Astrocyte of the spinal cord (primary cell): ENCODE data around the gene CBY2.
"Not testable (repeated sequence)": the region's sequence is repeated elsewhere in the genome, so short reads cannot be mapped to it uniquely, and the experiment has no call there.

Experiments used
- DNase-seq: peaks from one replicate; pipeline ENCODE4 v3.0.0; 2011; ENCODE audit warnings: low read depth, low spot score
- H3K4me3 ChIP-seq: 2 replicates; pipeline ENCODE4 v1.5.1; 2011; ENCODE audit warnings: low read depth, mild to moderate bottlenecking, low read length, moderate library complexity
- in situ Hi-C: cut with HindIII; loops from 2 replicates; pipeline ENCODE4 v1.10.0; 2017; ENCODE audit warnings: low sequenced_read_pairs
- TF ChIP-seq, protein P1 (sequence below): IDR thresholded peaks from 2 replicates; pipeline ENCODE4 v1.5.1; 2012; ENCODE audit warnings: low read depth, mild to moderate bottlenecking, low read length, inconsistent platforms

CBY2 gene, protein sequence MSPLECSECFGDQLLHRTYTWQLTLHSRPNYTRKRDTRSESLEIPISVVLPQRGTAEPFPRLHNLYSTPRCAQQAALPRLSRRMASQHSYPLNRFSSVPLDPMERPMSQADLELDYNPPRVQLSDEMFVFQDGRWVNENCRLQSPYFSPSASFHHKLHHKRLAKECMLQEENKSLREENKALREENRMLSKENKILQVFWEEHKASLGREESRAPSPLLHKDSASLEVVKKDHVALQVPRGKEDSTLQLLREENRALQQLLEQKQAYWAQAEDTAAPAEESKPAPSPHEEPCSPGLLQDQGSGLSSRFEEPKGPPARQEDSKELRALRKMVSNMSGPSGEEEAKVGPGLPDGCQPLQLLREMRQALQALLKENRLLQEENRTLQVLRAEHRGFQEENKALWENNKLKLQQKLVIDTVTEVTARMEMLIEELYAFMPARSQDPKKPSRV

DNA sequence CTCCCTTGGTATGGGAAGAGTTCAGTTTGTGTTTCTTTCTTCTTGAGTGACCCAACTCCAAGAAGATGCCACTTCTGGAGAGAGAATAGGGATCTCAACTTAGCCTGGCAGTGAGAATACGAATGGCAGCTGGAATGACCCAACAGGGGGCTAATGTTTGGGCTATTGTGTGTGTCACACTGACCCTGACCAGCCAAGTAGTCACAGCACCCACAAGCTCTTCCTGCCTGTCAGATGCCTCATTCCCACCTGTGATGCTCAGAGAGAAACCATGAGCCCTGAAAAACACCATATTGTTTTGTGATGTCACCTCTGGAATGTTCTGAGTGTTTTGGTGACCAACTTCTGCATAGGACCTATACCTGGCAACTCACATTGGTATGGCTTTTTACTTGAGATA is at the start of gene CBY2:
TSS of gene CBY2 (plus strand) at position 233 of the 400 bp plus-strand sequence. CDS start at position 304, 71 bp downstream.
- no peak within 1 kb of the TSS for H3K4me3 ChIP-seq
- DNase-seq = no peak
- TF ChIP-seq, protein P1, sequence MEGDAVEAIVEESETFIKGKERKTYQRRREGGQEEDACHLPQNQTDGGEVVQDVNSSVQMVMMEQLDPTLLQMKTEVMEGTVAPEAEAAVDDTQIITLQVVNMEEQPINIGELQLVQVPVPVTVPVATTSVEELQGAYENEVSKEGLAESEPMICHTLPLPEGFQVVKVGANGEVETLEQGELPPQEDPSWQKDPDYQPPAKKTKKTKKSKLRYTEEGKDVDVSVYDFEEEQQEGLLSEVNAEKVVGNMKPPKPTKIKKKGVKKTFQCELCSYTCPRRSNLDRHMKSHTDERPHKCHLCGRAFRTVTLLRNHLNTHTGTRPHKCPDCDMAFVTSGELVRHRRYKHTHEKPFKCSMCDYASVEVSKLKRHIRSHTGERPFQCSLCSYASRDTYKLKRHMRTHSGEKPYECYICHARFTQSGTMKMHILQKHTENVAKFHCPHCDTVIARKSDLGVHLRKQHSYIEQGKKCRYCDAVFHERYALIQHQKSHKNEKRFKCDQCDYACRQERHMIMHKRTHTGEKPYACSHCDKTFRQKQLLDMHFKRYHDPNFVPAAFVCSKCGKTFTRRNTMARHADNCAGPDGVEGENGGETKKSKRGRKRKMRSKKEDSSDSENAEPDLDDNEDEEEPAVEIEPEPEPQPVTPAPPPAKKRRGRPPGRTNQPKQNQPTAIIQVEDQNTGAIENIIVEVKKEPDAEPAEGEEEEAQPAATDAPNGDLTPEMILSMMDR = no peak
- in situ Hi-C loops = no loop called here

DNA sequence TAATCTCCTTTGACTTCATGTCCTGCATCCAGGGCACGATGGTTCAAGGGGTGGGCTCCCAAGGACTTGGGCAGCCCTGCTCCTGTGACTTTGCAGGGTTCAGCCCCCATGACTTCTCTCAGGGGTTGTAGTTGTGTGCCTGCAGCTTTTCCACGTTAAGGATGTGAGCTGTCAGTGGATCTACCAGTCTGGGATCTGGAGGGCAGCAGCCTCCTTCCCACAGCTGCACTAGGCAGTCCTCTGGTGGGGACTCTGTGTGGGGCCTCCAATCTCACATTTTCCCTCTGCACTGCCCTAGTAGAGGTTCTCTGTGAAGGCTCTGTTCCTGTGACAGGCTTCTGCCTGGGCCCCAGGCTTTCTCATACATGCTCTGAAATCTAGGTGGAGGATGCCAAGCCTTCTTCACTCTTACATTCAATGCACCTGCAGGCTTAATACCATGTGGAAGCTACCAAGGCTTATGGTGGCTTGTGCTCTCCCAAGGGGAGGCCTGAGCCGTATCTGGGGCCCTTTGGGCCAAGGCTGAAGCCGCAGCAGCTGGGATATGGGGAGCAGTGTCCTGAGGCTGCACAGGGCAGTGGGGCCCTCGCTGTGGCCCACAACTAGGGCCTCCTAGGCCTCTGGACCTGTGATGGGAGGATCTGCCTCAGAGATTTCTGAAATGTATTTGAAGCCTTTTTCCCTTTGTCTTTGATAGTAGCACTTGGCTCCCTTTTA is 47.3 kb upstream of the CBY2 start:
- H3K4me3 ChIP-seq = no peak overlapping the region
- TF ChIP-seq, protein P1 = no peak
- in situ Hi-C loops = no loop called here
- no peak for DNase-seq

DNA sequence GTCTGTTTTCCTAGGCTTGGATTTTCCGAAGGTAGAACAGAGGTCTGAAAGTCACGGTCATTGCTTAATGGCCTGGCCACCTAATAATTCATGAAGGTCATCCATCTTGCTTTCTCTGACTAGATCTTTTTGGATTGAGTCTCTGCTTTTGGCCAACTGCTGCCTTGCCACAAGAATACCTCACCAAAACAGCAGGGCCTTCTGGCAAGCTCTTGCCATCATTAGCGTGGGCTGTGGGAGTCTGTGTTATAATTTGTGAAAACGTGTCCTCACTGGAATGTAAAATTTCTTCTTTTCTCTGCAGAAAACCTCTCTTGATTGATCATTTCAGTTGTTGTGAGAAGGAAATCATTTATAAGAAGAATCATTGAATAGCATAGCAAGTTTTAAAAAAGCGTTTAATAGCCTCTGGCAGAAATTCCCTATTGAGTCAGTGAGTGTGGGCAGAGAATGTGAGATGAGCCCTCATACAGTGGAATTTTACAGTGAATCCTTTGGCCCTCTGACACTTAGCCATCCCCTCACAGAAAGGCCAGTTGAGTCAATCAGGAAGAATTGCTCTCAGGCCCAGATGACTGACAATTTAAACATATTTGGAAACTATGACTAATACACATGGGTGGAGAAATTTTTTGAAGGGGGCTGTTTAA is 43.4 kb upstream of the CBY2 start:
- H3K4me3 ChIP-seq = no peak overlapping the region
- TF ChIP-seq, protein P1 = no peak
- in situ Hi-C loops = no loop called here
- DNase-seq = peak; percentile 13

DNA sequence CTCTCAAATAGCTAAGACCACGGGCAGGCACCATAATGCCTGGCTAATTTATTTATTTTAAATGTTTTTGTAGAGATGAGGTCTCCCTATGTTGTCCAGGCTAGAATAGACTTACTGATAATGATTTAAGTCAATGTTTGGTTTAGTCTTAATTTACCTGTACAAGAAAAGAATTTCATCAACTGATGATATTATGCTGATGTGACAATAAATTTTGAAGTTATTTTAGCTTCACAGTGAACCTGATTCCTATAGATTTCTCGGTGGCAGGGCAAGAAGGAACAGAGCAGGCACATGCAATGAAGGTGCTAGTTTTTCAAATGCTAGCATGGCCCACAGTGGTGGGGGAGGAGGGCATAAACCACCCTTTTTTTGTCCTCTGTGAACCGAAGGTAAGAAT is 42.6 kb upstream of the CBY2 start:
- no peak overlapping the region for H3K4me3 ChIP-seq
- TF ChIP-seq, protein P1 = no peak
- in situ Hi-C loops = no loop called here
- no peak for DNase-seq

DNA sequence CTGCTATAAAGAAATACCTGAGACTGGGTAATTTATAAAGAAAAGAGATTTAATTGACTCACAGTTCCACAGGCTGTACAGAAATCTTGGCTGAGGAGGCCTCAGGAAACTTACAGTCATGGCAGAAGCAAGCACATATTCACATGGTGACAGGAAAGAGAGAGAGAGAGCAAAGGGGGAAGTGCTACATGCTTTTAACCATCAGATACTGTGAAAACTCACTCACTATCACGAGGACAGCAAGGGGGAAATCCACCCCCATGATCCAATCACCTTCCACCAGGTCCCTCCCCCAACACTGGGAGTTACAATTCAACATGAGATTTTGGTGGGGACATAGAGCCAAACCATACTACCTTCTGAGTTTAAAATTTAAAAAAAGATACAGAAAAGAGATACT is 41.7 kb upstream of the CBY2 start:
- DNase-seq, H3K4me3 ChIP-seq, in situ Hi-C loops: not testable (repeated sequence)

DNA sequence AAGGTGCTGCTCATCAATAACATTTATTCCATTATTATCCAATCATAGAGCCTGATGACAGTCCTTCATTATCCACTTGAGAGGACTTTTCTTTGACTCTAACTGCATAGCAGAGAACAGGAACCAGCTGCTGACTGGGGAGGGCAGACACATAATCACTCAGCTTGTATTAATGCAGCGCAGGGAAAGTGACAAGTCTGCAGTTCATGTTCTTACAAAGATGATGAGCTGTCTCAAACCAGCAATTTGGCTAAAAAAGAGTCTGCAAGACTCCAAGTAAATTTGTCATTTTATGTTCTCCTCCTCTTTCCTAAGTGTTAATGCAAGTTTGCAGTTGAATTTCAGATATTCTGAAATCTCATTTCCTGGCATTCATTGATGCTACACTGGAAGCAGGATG is 40.0 kb upstream of the CBY2 start:
- no peak for DNase-seq
- in situ Hi-C loops = no loop called here
- TF ChIP-seq, protein P1 = no peak

DNA sequence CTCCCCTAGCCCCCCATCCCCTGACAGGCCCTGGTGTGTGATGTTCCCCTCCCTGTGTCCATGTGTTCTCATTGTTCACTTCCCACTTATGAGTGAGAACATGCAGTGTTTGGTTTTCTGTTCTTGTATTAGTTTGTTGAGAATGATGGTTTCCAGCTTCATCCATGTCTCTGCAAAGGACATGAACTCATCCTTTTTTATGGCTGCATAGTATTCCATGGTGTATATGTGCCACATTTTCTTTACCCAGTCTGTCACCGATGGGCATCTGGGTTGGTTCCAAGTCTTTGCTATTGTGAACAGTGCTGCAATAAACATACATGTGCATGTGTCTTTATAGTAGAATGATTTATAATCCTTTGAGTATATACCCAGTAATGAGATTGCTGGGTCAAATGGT is 39.2 kb upstream of the CBY2 start:
- in situ Hi-C loops, DNase-seq, H3K4me3 ChIP-seq: not testable (repeated sequence)

More for the DNA sequence above, 40.0 kb upstream of the CBY2 start:
- H3K4me3 ChIP-seq = no peak overlapping the region

DNA sequence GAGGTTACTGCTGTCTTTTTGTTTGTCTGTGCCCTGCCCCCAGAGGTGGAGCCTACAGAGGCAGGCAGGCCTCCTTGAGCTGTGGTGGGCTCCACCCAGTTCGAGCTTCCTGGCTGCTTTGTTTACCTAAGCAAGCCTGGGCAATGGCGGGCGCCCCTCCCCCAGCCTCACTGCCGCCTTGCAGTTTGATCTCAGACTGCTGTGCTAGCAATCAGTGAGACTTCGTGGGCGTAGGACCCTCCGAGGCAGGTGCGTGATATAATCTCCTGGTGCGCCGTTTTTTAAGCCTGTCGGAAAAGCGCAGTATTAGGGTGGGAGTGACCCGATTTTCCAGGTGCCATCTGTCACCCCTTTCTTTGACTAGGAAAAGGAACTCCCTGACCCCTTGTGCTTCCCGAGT is 32.5 kb upstream of the CBY2 start:
- in situ Hi-C loops, H3K4me3 ChIP-seq, DNase-seq: not testable (repeated sequence)
